Osteoblast (primary cell): Measurements from ENCODE around the gene LCE1D. TPM values are rescaled to one million over a fixed set of nuclear protein-coding genes. Genes with fewer than 3 reads are reported as not detected.

Experiments used
- DNase-seq: peaks from one replicate; pipeline ENCODE4 v3.0.0; 2011; ENCODE audit warnings: low spot score, mixed read lengths; ENCODE audit not compliant: insufficient read length; ENCODE audit errors: missing footprints
- H2AFZ ChIP-seq: 2 replicates; pipeline ENCODE4 v1.6.0; 2011; ENCODE audit warnings: mild to moderate bottlenecking, low read length
- H3K27ac ChIP-seq: 2 replicates; pipeline ENCODE4 v1.5.1; 2011; ENCODE audit warnings: mild to moderate bottlenecking, low read depth, low read length, moderate library complexity
- H3K27me3 ChIP-seq: 2 replicates; pipeline ENCODE4 v1.6.0; 2012; ENCODE audit warnings: mild to moderate bottlenecking, control low read depth, inconsistent platforms, low read length, moderate library complexity; ENCODE audit not compliant: insufficient read depth
- H3K36me3 ChIP-seq: 2 replicates; pipeline ENCODE4 v1.5.1; 2011; ENCODE audit warnings: mild to moderate bottlenecking, low read length, control low read depth, moderate library complexity; ENCODE audit not compliant: insufficient read depth
- H3K4me1 ChIP-seq: 2 replicates; pipeline ENCODE4 v1.5.1; 2011; ENCODE audit warnings: mild to moderate bottlenecking, low read length, control low read depth, moderate library complexity; ENCODE audit not compliant: insufficient read depth
- H3K4me2 ChIP-seq: 2 replicates; pipeline ENCODE4 v1.6.0; 2011; ENCODE audit warnings: mild to moderate bottlenecking, low read length; ENCODE audit not compliant: insufficient read depth
- H3K4me3 ChIP-seq: fragments of 200-600 bp; sonication (generic); 3 replicates; pipeline ENCODE4 v1.5.1; 2012; ENCODE audit warnings: mild to moderate bottlenecking, low read length, inconsistent platforms; ENCODE audit not compliant: insufficient read depth
- H3K79me2 ChIP-seq: 2 replicates; pipeline ENCODE4 v1.6.0; 2012; ENCODE audit warnings: mild to moderate bottlenecking, low read length, control low read depth, inconsistent platforms; ENCODE audit not compliant: insufficient read depth
- H3K9me3 ChIP-seq: 2 replicates; pipeline ENCODE4 v1.5.1; 2011; ENCODE audit warnings: low read depth, low read length, control low read depth
- H4K20me1 ChIP-seq: 2 replicates; pipeline ENCODE4 v1.6.0; 2012; ENCODE audit warnings: mild to moderate bottlenecking, low read length, control low read depth; ENCODE audit not compliant: insufficient read depth
- total RNA-seq: library from RNA; depleted of rRNA; stranded (reverse); fragments of >200 nt; gene quantifications from 2 replicates; pipeline ENCODE4 v1.2.3, GENCODE V29; 2012
- TF ChIP-seq, protein P1 (sequence below): IDR thresholded peaks from 2 replicates; pipeline ENCODE4 v1.5.1; 2011; ENCODE audit warnings: mild to moderate bottlenecking, low read depth, low read length, moderate library complexity; ENCODE audit errors: extremely low read depth

The LCE1D gene
- total RNA-seq, 1 donor = not detected

DNA sequence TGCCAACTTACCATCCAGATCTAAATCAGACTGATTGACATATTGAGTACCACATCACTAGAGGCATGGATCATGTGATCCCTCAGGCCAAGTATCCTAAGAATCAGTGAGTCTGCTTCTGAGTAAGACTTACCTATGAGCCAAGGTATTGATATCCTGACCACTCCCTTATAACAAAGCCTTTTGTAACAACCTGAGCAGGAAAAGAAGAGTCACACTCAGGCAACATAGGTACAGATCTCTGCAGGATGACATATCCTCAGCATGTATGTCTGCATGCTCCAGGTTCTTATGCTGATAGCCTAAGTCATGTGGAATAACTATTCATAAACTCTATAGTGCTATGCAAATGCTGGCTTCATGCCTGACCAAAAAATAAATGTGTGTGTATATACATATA is 28.4 kb downstream of the LCE1D start:
- no peaks in the 10 kb centered on the region for H3K27me3 ChIP-seq
- TF ChIP-seq, protein P1, sequence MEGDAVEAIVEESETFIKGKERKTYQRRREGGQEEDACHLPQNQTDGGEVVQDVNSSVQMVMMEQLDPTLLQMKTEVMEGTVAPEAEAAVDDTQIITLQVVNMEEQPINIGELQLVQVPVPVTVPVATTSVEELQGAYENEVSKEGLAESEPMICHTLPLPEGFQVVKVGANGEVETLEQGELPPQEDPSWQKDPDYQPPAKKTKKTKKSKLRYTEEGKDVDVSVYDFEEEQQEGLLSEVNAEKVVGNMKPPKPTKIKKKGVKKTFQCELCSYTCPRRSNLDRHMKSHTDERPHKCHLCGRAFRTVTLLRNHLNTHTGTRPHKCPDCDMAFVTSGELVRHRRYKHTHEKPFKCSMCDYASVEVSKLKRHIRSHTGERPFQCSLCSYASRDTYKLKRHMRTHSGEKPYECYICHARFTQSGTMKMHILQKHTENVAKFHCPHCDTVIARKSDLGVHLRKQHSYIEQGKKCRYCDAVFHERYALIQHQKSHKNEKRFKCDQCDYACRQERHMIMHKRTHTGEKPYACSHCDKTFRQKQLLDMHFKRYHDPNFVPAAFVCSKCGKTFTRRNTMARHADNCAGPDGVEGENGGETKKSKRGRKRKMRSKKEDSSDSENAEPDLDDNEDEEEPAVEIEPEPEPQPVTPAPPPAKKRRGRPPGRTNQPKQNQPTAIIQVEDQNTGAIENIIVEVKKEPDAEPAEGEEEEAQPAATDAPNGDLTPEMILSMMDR = no peak
- no peaks in the 10 kb centered on the region for H3K4me1 ChIP-seq
- no peak overlapping the region for H3K27ac ChIP-seq
- no peak for DNase-seq
- H3K9me3 ChIP-seq = no peaks in the 10 kb centered on the region
- H3K4me2 ChIP-seq = no peak overlapping the region
- H3K36me3 ChIP-seq = no peaks in the 10 kb centered on the region
- no peaks in the 10 kb centered on the region for H3K79me2 ChIP-seq
- no peak overlapping the region for H2AFZ ChIP-seq
- H3K4me3 ChIP-seq = no peak overlapping the region
- H4K20me1 ChIP-seq = no peaks in the 10 kb centered on the region

DNA sequence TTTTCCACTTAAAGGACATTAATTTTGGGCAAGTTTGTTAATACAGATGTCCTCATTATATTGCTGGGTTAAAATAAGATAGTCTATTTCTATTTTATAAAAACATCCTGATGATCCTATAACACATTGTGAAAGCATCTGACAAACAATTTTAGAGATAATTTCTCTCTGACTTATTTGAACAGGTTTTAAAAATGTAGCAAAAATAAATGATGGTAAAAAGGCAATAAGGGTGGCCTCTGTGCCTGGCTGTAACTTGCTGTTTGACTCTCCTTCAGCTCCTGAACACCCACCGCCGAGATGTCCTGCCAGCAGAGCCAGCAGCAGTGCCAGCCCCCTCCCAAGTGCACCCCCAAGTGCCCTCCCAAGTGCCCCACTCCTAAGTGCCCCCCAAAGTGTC is 30.7 kb downstream of the LCE1D start, which contains the start of gene LCE1A:
Gene LCE1A, plus strand, starts transcription at position 301 of the 400 bp plus-strand sequence. Its CDS starts 0 bp downstream, at position 301.
- Histone ChIP-seq H3K27ac (no peak within 1 kb of the TSS), H3K4me3 (no peak within 1 kb of the TSS), H3K4me1 (no peaks in the 10 kb centered on the region), H3K4me2 (no peak within 1 kb of the TSS), H3K27me3 (no peaks in the 10 kb centered on the region), H3K79me2 (no peaks in the 10 kb centered on the region), H3K36me3 (no peaks in the 10 kb centered on the region), H2AFZ (no peak within 1 kb of the TSS), H3K9me3 (no peaks in the 10 kb centered on the region), H4K20me1 (no peaks in the 10 kb centered on the region)
- TF ChIP-seq, protein P1 = no peak
- no peak for DNase-seq

DNA sequence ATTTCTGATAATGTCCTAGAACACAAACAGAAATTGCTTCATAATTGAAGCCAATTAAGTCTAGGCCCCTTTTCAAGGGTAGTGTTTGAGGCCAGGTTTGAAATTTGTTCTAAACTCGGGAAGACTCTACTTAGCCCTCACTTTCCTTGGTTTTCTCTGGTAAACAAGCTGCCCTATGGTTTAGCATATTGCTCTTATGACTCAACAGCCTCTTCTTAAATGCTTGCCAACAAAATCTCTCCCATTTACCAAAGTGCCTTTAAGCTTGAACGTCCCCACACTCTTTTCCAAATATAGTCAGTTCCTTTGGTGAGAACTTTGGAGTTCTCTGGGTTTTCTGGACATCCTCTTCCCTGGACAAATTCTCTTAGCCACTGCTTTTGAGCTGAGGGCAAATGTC is 40.3 kb downstream of the LCE1D start:
- H4K20me1 ChIP-seq = no peaks in the 10 kb centered on the region
- no peaks in the 10 kb centered on the region for H3K36me3 ChIP-seq
- no peaks in the 10 kb centered on the region for H3K9me3 ChIP-seq
- TF ChIP-seq, protein P1 = no peak
- no peaks in the 10 kb centered on the region for H3K4me1 ChIP-seq
- H3K27me3 ChIP-seq = no peaks in the 10 kb centered on the region
- no peak overlapping the region for H2AFZ ChIP-seq
- H3K79me2 ChIP-seq = no peaks in the 10 kb centered on the region
- H3K27ac ChIP-seq = no peak overlapping the region
- DNase-seq = no peak
- no peak overlapping the region for H3K4me3 ChIP-seq
- H3K4me2 ChIP-seq = no peak overlapping the region

DNA sequence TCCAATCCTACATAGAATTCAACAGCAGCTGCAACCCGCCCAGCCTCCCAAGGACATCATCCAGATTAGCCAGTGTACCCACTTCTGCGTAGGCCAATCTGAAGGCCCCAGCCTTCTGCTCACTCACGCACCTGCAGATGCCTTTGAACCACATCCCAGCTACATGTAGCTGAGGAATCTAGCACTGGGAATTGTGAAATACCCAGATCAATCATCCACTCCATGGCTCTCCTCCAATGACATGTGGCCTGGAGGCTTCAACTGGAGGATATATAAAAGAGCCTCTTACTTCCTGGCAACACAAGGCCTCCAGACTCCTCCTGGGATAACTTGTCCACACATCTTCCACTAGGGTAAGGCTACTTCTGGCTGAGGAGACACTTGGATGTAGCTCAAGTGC is 46.0 kb downstream of the LCE1D start, which contains the start of gene LCE6A:
Gene LCE6A, plus strand, starts transcription at position 301 of the 400 bp plus-strand sequence. CDS start 665 bp downstream, outside the sequence.
- Histone ChIP-seq H2AFZ (no peak within 1 kb of the TSS), H3K4me2 (no peak within 1 kb of the TSS), H3K27me3 (no peaks in the 10 kb centered on the region), H3K79me2 (no peaks in the 10 kb centered on the region), H3K27ac (no peak within 1 kb of the TSS), H3K9me3 (no peaks in the 10 kb centered on the region), H3K4me3 (no peak within 1 kb of the TSS), H4K20me1 (no peaks in the 10 kb centered on the region), H3K4me1 (no peaks in the 10 kb centered on the region), H3K36me3 (no peaks in the 10 kb centered on the region)
- DNase-seq = no peak
- TF ChIP-seq, protein P1 = no peak

Other genes with a start within 250 kb of the LCE1D start
- not detected in 2 replicates for gene LCE3E, start 229.9 kb upstream of the LCE1D start, total RNA-seq
- not detected in 2 replicates for gene LCE3D, start 216.2 kb upstream of the LCE1D start, total RNA-seq
- not detected in 2 replicates for gene LCE3C, start 196.5 kb upstream of the LCE1D start, total RNA-seq
- gene LCE3B, start 182.9 kb upstream of the LCE1D start, total RNA-seq = not detected in 2 replicates
- gene LCE3A, start 173.6 kb upstream of the LCE1D start, total RNA-seq = not detected in 2 replicates
- not detected in 2 replicates for gene LCE2D, start 133.3 kb upstream of the LCE1D start, total RNA-seq
- not detected in 2 replicates for gene LCE2C, start 121.4 kb upstream of the LCE1D start, total RNA-seq
- not detected in 2 replicates for gene LCE2B, start 110.6 kb upstream of the LCE1D start, total RNA-seq
- gene LCE2A, start 98.4 kb upstream of the LCE1D start, total RNA-seq = not detected in 2 replicates
- gene LCE4A, start 88.6 kb upstream of the LCE1D start, total RNA-seq = not detected in 2 replicates
- not detected in 2 replicates for gene KPRP, start 38.7 kb upstream of the LCE1D start, total RNA-seq
- not detected in 2 replicates for gene LCE1F, start 21.6 kb upstream of the LCE1D start, total RNA-seq
- gene LCE1E, start 10.5 kb upstream of the LCE1D start, total RNA-seq = not detected in 2 replicates
- gene LCE1C, start 9.9 kb downstream of the LCE1D start, total RNA-seq = not detected in 2 replicates
- gene LCE1B, start 15.2 kb downstream of the LCE1D start, total RNA-seq = not detected in 2 replicates
- not detected in 2 replicates for gene LCE1A, start 30.8 kb downstream of the LCE1D start, total RNA-seq
- gene LCE6A, start 46.1 kb downstream of the LCE1D start, total RNA-seq = not detected in 2 replicates
- not detected in 2 replicates for gene LCE7A, start 63.3 kb downstream of the LCE1D start, total RNA-seq
- not detected in 2 replicates for gene SMCP, start 81.6 kb downstream of the LCE1D start, total RNA-seq
- not detected in 2 replicates for gene IVL, start 111.8 kb downstream of the LCE1D start, total RNA-seq
- gene SPRR5, start 150.5 kb downstream of the LCE1D start, total RNA-seq = not detected in 2 replicates
- not detected in 2 replicates for gene SPRR4, start 173.9 kb downstream of the LCE1D start, total RNA-seq
- gene SPRR1A, start 187.4 kb downstream of the LCE1D start, total RNA-seq = not detected in 2 replicates
- not detected in 2 replicates for gene SPRR3, start 205.0 kb downstream of the LCE1D start, total RNA-seq
- not detected in 2 replicates for gene SPRR1B, start 234.5 kb downstream of the LCE1D start, total RNA-seq
- gene SPRR2D, start 244.4 kb downstream of the LCE1D start, total RNA-seq = not detected in 2 replicates